Uterus (tissue), 2 donors: ENCODE data around the gene TM2D3.

Experiments used
- POLR2A ChIP-seq, 2 donors: fragments of 450-650 bp; IDR thresholded peaks; one replicate each; pipeline ENCODE4 v1.6.1; 2016; ENCODE audit warnings: antibody characterized with exemption in 2 of 2, mild to moderate bottlenecking in 1 of 2, moderate library complexity in 1 of 2
- TF ChIP-seq, protein P1 (sequence below), 4 experiments: fragments of 200-600 bp in 2 of 4; fragments of 450-650 bp in 2 of 4; sonication (generic) in 2 of 4; IDR thresholded peaks; one replicate each; pipeline ENCODE4 v1.5.1; 2016 to 2019; ENCODE audit warnings: antibody characterized with exemption in 4 of 4, mild to moderate bottlenecking in 2 of 4, moderate library complexity in 1 of 4

DNA sequence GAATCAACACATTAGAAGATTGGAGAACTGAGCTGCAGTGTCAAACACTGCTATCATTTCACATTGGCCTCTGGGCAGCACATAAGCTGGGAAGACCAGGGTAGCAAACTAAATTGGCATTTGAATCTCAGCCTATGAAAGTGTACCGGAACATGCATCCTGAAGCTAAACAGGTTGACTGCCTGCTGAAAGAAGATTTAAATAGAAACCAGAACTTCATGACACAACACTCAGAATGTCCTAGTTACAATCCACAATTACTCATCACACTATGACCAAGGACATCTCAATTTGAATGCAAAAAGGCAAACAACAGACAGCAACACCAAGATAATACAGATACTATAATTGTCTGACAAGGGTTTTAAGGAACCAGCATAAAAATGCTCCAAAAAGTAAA is 26.2 kb downstream of the TM2D3 start:
- no peak for TF ChIP-seq POLR2A (IDR thresholded peaks at IDR 0.05)
- TF ChIP-seq, protein P1, sequence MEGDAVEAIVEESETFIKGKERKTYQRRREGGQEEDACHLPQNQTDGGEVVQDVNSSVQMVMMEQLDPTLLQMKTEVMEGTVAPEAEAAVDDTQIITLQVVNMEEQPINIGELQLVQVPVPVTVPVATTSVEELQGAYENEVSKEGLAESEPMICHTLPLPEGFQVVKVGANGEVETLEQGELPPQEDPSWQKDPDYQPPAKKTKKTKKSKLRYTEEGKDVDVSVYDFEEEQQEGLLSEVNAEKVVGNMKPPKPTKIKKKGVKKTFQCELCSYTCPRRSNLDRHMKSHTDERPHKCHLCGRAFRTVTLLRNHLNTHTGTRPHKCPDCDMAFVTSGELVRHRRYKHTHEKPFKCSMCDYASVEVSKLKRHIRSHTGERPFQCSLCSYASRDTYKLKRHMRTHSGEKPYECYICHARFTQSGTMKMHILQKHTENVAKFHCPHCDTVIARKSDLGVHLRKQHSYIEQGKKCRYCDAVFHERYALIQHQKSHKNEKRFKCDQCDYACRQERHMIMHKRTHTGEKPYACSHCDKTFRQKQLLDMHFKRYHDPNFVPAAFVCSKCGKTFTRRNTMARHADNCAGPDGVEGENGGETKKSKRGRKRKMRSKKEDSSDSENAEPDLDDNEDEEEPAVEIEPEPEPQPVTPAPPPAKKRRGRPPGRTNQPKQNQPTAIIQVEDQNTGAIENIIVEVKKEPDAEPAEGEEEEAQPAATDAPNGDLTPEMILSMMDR (IDR thresholded peaks at IDR 0.05) = no peak
